Measurements from ENCODE around the gene NHERF2.

Gene NHERF2

DNA sequence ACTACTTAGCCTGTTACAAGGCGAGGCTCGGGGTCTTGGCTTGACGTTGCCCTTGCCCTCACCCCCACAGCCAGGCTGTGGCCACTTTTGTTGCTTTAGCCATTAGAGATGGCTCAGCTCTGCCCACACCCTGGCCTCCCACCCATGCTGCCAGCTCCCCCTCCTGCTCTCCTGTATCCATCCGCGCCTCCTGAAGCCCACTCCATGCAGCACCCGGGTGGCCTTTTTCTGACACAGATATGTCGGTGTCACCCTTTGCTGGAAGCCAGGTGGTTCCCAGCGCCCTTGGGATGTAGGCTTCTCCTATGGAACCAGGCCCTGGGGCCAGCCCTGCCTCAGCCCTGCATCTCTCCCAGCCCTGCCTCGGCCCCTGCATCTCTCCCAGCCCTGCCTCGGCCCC is 30.7 kb downstream of the NHERF2 start:
- TF ChIP-seq GATA2 (IDR thresholded peaks at IDR 0.05; ENCODE audit: low read depth, low read length), result no peak
- TF ChIP-seq GATA3 (IDR thresholded peaks at IDR 0.05; ENCODE audit: low read depth, low read length), result no peak

DNA sequence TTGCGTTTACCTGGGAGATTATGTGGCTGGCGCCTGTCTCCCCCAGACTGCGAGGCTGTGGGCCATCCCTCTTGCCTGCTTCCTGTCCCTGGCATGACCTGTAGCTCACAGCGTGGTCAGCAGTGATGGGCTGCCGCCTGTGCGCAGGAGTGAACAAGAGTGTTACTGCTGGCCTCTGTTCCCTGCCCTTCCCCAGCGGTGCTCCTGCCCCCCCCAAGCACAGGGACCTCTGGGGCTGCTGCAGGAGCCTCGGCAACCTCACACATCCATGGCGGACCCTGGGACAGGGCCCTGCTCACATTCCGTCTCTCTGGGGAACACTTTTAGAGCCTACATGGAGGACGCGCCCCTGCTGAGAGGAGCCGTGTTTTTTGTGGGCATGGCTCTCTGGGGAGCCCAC is 31.7 kb downstream of the NHERF2 start:
- TF ChIP-seq GATA2 (IDR thresholded peaks at IDR 0.05; ENCODE audit: low read depth, low read length) (no peak), GATA3 (IDR thresholded peaks at IDR 0.05; ENCODE audit: low read depth, low read length) (no peak)

DNA sequence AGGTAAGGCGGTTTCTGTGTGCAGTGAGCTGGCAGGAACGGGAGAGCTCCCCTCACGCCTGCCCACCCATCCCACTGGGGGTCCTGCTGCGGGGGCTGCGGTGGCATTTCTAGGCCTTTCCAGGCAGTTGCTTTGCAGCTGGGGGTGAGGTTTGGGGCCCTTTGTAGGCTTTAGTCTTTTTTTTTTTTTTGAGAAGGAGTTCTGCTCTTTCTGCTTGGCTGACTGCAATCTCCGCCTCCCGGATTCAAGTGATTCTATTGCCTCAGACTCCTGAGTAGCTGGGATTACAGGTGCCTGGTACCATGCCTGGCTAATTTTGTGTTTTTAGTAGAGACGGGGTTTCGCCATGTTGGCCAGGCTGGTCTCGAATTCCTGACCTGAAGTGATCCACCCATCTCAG is 32.2 kb downstream of the NHERF2 start:
- TF ChIP-seq GATA3 (IDR thresholded peaks at IDR 0.05; ENCODE audit: low read depth, low read length) (no peak), GATA2 (IDR thresholded peaks at IDR 0.05; ENCODE audit: low read depth, low read length) (no peak)

DNA sequence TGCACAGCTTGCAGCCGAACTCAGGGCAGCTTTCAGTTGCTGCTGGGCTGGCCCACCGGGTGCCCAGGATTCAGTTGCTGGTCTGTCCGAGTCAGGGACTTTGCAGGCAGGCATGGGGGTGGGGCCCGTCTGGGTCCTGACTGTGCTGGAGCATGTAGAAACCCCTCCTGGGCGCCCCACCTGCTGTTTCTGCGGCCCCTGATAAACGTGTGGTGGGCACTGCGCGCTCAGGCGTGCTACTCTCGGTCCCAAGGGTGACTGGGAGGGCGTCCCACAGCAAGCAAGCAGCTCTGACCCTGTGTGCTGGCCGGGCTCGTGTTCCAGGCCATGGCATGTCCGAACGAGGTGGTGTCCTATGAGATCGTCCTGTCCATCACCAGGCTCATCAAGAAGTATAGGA is 33.6 kb downstream of the NHERF2 start:
- no peak for TF ChIP-seq GATA2 (IDR thresholded peaks at IDR 0.05; ENCODE audit: low read depth, low read length)

DNA sequence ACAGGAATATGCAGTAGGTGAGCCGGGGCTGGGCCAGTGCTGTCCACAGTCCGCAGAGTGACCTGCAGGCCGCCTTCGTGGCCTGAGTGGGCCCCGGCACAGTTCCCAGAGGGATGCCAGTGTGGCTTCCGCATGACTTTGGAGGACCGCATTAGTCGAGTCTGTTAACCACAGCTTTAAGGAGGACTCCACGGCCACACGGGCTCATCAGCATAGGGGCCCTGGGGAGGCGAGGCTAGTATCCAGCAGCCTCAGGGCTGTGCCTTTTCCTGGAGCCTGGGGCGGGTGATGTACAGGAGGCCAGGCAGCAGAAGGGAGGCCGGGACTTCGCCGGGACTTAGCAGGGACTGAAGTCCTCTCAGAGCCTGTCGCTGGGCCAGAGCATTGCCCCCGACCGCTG is 34.3 kb downstream of the NHERF2 start:
- no peak for TF ChIP-seq GATA2 (IDR thresholded peaks at IDR 0.05; ENCODE audit: low read depth, low read length)
- no peak for TF ChIP-seq GATA3 (IDR thresholded peaks at IDR 0.05; ENCODE audit: low read depth, low read length)

DNA sequence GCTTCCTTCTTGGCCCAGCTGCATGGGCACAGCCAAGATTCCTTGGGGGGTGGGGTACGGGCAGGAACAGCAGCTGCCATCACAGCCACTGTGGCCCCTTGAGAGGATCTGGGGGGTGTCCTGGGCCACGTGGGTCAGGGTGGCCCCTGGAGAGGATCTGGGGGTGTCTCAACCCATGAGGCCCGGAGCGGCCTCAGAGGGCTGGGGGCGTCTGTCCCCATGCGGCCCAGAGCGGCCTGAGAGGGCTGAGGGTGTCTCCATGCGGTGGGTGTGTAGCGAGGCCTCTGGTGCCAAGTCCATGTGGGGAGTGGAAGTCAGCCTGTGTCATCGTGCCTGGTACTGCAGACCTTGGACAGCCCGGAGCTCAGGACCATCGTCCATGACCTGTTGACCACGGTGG is 34.8 kb downstream of the NHERF2 start:
- TF ChIP-seq GATA3 (IDR thresholded peaks at IDR 0.05; ENCODE audit: low read depth, low read length) (no peak), GATA2 (IDR thresholded peaks at IDR 0.05; ENCODE audit: low read depth, low read length) (no peak)

DNA sequence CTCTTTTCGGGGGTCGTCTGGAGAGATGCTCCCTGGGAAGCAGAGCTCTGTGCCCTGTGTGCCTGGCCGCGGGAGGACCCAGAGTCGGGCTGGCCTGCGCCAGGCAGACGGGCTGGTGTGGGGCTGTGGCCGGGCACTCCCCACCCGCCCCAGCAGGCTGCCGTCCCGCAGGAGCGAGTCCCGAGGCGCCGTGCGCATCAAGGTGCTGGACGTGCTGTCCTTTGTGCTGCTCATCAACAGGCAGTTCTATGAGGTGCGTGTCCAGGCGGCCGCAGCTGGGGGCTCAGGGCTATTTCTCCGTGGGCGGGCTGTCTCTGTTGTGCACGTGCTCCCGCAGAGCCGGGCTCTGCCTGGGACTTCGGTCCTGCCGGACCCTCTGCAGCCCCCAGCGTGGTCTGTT is 36.1 kb downstream of the NHERF2 start:
- TF ChIP-seq GATA2 (IDR thresholded peaks at IDR 0.05; ENCODE audit: low read depth, low read length) (no peak), GATA3 (IDR thresholded peaks at IDR 0.05; ENCODE audit: low read depth, low read length) (no peak)

DNA sequence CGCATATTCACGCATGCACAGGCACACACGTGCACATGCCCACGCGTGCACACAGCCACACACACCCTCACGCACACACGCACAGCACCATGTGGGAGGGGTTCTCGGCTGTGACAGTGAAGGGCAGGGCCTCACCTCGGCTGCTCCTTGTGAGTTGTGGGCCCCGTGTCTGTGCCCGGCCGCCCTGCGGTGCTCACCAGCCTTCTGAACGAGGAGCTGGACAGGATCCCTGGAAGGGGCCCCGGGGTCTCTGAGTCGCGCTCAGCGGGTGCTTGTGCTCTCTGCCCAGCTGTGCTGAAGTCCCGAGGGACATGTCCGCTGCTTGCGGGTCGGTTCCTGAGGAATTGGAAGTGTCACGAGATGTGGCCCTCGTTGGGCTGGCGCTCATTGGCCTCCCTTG is 37.2 kb downstream of the NHERF2 start:
- no peak for TF ChIP-seq GATA3 (IDR thresholded peaks at IDR 0.05; ENCODE audit: low read depth, low read length)
- TF ChIP-seq GATA2 (IDR thresholded peaks at IDR 0.05; ENCODE audit: low read depth, low read length), result no peak

DNA sequence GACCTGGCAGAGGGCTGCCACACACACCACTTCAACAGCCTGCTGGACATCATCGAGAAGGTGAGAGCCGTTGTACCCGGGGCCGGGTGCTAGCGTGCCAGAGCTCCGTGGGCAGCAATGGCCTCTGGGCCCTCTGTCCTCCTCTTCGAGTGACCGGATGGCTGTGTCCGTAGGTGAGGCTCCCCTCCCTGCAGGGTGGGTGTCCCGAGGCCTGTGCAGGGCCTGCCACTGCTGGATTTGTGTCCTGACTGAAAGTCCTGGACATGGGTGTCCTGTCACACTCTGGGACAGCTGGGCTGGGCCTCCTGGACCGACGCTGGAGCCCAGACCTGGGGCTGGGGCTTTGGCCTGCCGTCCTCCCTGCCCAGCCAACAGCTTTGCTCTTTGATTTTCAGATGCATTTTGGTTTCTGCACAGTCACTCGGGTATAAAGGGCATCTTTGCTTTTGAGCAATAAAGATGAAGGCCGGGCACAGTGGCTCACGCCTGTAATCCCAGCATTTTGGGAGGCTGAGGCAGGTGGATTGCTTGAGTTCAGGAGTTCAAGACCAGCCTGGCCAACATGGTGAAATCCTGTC is 37.8 kb downstream of the NHERF2 start:
- no peak for TF ChIP-seq GATA2 (IDR thresholded peaks at IDR 0.05; ENCODE audit: low read depth, low read length)
- TF ChIP-seq GATA3 (IDR thresholded peaks at IDR 0.05; ENCODE audit: low read depth, low read length), result no peak

DNA sequence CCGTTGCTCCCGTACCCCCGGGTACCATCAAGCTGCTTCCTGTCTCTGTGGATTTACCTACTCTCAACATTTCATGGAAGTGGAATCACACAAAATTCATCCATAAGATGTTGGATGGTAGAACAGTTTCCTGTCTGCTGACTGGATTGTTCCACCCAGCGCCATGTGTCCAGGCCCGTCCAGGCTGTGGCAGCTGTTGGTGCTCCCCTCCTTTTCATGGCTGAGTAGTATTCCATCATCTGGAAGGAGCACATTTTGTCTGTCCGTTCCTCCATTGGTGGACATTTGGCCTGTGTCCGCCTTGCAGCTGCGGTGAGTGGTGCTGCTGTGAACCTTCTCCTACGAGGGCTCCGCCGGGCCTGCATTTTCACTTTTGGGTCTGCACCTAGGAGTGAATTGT is 39.4 kb downstream of the NHERF2 start:
- TF ChIP-seq GATA2 (IDR thresholded peaks at IDR 0.05; ENCODE audit: low read depth, low read length) (no peak), GATA3 (IDR thresholded peaks at IDR 0.05; ENCODE audit: low read depth, low read length) (no peak)

DNA sequence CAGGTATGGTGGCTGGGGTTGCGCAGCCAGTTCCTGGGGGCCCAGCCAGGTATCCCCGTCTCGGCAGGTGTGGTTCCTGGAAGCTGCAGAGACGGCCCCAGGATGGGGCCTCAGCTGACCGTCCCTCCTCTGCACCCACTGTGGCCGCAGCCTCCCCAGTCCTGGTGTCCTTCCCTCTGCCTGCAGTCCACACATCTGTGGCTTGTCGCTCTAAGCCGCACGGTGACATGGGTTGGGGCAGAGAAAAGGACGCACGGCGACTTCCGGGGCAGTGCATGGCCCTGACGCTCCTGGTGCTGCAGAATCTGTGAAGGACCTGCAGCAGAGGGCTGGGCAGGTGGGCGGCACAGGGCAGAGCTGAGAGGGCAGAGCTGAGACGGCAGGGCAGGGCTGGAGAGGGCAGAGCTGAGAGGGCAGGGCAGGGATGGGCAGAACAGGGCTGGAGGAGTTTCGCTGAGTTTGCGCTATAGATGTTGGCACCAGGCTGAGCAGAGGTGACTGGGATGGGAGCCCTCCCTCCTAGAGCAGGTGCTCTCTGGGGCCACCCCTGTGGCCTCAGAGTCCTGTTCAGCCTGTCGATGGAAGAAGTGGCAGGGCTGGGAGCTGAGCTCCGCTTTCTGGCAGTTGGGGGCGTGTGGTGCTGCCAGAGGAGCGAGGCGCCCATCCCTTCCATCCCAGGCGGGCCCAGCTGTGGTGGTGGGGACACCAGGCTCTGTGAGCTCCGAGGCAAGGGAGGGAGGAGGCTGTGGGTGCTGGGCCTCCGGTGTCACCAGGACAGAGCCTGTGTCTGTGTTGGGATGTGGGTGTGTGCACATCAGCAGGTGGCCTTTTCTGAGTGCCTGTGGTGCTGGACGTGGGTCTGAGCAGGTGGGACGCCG is 44.1 kb downstream of the NHERF2 start:
- TF ChIP-seq GATA2 (IDR thresholded peaks at IDR 0.05; ENCODE audit: low read depth, low read length) (no peak), GATA3 (IDR thresholded peaks at IDR 0.05; ENCODE audit: low read depth, low read length) (no peak)

DNA sequence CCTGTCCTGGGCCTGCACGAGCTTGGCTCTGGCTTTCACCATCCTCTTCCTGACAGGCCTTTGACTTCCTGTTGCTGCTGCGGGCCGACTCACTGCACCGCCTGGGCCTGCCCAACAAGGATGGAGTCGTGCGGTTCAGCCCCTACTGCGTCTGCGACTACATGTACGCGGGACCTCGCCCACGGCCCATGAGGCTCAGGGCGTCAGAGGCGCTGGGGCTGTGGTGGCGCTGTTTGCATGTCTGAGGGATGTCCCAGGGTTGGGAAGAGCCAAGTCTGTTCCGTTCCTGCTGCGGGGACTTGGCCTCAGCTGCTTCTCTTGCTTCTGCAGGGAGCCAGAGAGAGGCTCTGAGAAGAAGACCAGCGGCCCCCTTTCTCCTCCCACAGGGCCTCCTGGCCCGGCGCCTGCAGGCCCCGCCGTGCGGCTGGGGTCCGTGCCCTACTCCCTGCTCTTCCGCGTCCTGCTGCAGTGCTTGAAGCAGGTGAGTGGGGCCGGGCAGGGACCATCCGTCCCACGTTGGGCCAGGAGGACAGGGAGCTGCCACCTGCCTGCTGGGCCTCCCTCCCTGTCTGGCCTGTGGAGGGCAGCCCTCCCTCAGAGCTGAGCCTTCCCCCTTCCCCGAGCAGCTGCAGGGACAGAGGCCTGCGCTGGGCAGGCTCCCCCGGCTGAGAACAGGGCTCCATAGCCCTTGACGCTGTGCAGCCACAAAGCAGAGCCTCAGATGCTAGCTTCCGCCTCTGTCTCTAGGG is 44.9 kb downstream of the NHERF2 start:
- no peak for TF ChIP-seq GATA3 (IDR thresholded peaks at IDR 0.05; ENCODE audit: low read depth, low read length)
- TF ChIP-seq GATA2 (IDR thresholded peaks at IDR 0.05; ENCODE audit: low read depth, low read length), result no peak

DNA sequence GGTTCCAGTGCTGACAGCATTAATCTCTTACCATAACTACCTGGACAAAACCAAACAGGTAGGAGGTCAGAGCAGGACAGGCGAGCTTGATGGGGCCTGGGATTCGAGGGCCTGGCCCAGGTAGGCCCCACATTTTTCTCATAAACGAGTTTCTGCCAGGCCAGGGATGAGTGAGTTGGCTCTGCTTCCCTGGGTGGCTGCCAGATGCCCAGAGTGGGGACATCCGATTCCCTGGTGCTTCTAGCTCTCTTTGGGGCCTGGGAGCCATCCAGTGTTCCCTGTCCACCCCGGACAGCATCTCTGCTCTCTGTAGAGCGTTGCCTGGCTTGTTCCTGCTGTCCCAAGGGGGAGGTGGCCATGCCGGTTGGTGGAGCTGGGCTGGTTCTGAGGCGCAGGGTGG is 46.2 kb downstream of the NHERF2 start:
- TF ChIP-seq GATA2 (IDR thresholded peaks at IDR 0.05; ENCODE audit: low read depth, low read length) (no peak), GATA3 (IDR thresholded peaks at IDR 0.05; ENCODE audit: low read depth, low read length) (no peak)

DNA sequence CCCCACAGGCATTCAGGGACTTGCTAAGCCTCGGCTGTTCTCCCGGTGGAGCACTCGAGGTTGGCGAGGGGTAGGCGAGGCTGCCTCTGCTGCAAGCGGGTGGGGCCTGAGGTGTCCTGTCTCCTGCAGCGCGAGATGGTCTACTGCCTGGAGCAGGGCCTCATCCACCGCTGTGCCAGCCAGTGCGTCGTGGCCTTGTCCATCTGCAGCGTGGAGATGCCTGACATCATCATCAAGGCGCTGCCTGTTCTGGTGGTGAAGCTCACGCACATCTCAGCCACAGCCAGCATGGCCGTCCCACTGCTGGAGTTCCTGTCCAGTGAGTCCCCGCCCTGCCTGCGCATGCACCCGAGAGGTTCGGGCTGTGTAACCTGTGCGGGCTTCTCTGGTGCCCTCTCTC is 47.4 kb downstream of the NHERF2 start:
- TF ChIP-seq GATA2 (IDR thresholded peaks at IDR 0.05; ENCODE audit: low read depth, low read length) (no peak), GATA3 (IDR thresholded peaks at IDR 0.05; ENCODE audit: low read depth, low read length) (no peak)

DNA sequence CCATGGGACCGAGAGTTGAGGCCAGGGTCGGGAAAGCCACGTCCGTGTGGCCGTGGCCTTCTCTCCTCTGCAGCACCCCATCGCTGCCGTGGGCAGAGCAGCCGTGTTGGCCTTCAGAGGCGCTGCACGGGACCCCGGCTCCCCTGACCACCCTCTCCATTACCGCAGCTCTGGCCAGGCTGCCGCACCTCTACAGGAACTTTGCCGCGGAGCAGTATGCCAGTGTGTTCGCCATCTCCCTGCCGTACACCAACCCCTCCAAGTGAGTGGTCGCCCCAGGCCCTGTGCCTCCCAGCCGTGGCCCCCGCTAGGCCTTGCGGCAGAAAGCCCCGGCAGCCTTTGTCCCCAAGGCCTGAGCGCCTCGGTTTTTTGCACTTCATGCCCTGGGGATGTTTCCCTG is 48.9 kb downstream of the NHERF2 start:
- no peak for TF ChIP-seq GATA3 (IDR thresholded peaks at IDR 0.05; ENCODE audit: low read depth, low read length)
- no peak for TF ChIP-seq GATA2 (IDR thresholded peaks at IDR 0.05; ENCODE audit: low read depth, low read length)

Data from SH-SY5Y (cell line).